ENCODE measurements around the gene HOXA2. TPM values are rescaled to one million over a fixed set of nuclear protein-coding genes. Genes with fewer than 3 reads are reported as not detected.

HOXA2 gene
- total and polyA plus RNA-seq, 2 of the 13 experiments (the other 11 are each of a cell fraction or from before 2014, with no cell fraction given): 0.22 to 0.29 TPM

GRCh38 chr7:27122077-27122910 lies 19.8 kb upstream of the HOXA2 start (continued):
- TF ChIP-seq ZFY (CRISPR knock-in tag; IDR thresholded peaks at IDR 0.05) (peak; percentile 68; the same call in 1 of the 2 replicates), ISX (CRISPR knock-in tag; conservative IDR thresholded peaks at IDR 0.05) (no peak; the same call in 1 of the 2 replicates), SMARCE1 (IDR thresholded peaks at IDR 0.05; ENCODE audit: borderline replicate concordance) (no peak), RNF2 (conservative IDR thresholded peaks at IDR 0.05; ENCODE audit: low read depth) (no peak), LCORL (IDR thresholded peaks at IDR 0.05) (peak; percentile 31; the same call in 1 of the 2 replicates), LCORL (CRISPR knock-in tag; IDR thresholded peaks at IDR 0.05) (peak; percentile 89), ZNF580 (CRISPR knock-in tag; IDR thresholded peaks at IDR 0.05; ENCODE audit: borderline replicate concordance, low read depth) (0 out of 2 replicates have a peak, but pooled peaks have one; percentile 52), HMGXB4 (CRISPR knock-in tag; IDR thresholded peaks at IDR 0.05; ENCODE audit: borderline replicate concordance in 1 of 2, low read depth in 1 of 2) (peak; percentile 13 to 69; a peak in 2 of 4 replicates), MAX (IDR thresholded peaks at IDR 0.05) (peak; percentile 71), ZBTB3 (CRISPR knock-in tag; IDR thresholded peaks at IDR 0.05; ENCODE audit: borderline replicate concordance, low read depth) (0 out of 2 replicates have a peak, but pooled peaks have one; percentile 44), SNAPC4 (CRISPR knock-in tag; IDR thresholded peaks at IDR 0.05) (no peak), ZNF567 (CRISPR knock-in tag; IDR thresholded peaks at IDR 0.05; ENCODE audit: borderline replicate concordance) (no peak), MBNL3 (CRISPR knock-in tag; conservative IDR thresholded peaks at IDR 0.05) (no peak), ZSCAN5A (CRISPR knock-in tag; IDR thresholded peaks at IDR 0.05; ENCODE audit: borderline replicate concordance) (0 out of 2 replicates have a peak, but pooled peaks have one; percentile 49), TEAD2 (CRISPR knock-in tag; IDR thresholded peaks at IDR 0.05) (0 out of 2 replicates have a peak, but pooled peaks have one; percentile 16), POLR2AphosphoS5 (IDR thresholded peaks at IDR 0.05; ENCODE audit: low read depth, low read length) (peak; percentile 93), CREBL2 (CRISPR knock-in tag; IDR thresholded peaks at IDR 0.05; ENCODE audit: borderline replicate concordance) (no peak; the same call in 1 of the 2 replicates), SMC3 (IDR thresholded peaks at IDR 0.05; ENCODE audit: low read length) (0 out of 2 replicates have a peak, but pooled peaks have one; percentile 8), ZNF569 (CRISPR knock-in tag; IDR thresholded peaks at IDR 0.05; ENCODE audit: borderline replicate concordance) (no peak)

Data from HepG2 (cell line).